ENCODE data around the gene TMEFF2.
A peak's percentile ranks its signal among the peaks of the same experiment; 100 is the strongest.

Gene TMEFF2, protein sequence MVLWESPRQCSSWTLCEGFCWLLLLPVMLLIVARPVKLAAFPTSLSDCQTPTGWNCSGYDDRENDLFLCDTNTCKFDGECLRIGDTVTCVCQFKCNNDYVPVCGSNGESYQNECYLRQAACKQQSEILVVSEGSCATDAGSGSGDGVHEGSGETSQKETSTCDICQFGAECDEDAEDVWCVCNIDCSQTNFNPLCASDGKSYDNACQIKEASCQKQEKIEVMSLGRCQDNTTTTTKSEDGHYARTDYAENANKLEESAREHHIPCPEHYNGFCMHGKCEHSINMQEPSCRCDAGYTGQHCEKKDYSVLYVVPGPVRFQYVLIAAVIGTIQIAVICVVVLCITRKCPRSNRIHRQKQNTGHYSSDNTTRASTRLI

DNA sequence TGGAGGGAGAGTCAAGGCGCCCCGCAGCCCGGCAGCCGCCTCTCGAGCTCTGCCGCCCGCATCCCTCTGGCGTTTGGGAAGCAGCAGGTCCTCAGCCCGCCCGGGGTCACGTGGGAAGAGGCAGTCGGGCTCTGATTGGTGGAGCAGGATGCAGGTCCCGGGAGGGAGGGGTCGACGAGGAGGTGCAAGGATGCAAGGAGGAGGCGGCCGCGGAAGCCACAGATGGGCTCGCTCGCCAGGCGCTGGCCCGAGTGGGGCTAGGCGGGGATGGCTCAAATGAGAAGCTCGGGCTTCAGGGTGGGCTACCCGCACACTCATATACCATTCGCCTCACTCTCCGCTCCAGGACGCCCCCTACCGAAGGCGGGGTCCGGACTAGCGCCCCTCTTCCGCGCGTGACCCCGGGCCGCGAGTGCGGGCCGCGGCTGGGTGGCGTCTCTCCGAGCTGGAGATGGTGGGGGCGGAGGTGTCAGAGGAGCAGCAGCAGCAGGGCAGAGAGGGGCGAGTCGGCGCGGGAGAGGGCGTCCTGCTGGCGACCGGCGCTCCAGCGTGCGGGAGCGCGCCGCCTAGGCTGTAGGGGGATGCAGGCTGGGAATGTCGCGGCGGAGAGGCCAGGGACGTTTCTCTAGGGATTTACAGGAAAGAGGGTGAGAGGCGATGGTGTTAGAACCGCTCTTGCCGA lies at the start of gene TMEFF2:
TSS of gene TMEFF2 (minus strand) at position 68 of the 682 bp plus-strand sequence. CDS start 409 bp downstream, outside the sequence.
- peak; percentile 88 for DNase-seq (ENCODE audit: low read depth, low spot score)
- Histone ChIP-seq H3K9ac (ENCODE audit: insufficient read length, low read depth) (peak within 1 kb of the TSS; percentile 74), H3K4me1 (ENCODE audit: insufficient read depth, insufficient read length) (no peaks in the 10 kb centered on the region), H3K9me3 (ENCODE audit: insufficient read depth, low read length) (no peaks in the 10 kb centered on the region), H3K36me3 (ENCODE audit: insufficient read depth, insufficient read length, low read length) (no peaks in the 10 kb centered on the region), H3K4me3 (ENCODE audit: insufficient read length, low read depth) (peak within 1 kb of the TSS; percentile 82), H3K27me3 (ENCODE audit: insufficient read depth, insufficient read length) (peaks cover 57% of the 10 kb centered on the region)
- TF ChIP-seq ZNF274 (IDR thresholded peaks at IDR 0.05; ENCODE audit: low read depth, low read length) (no peak), YY1 (IDR thresholded peaks at IDR 0.05; ENCODE audit: insufficient read depth, insufficient read length) (no peak), SUZ12 (IDR thresholded peaks at IDR 0.05; ENCODE audit: extremely low read depth, insufficient read depth, insufficient read length) (no peak)

DNA sequence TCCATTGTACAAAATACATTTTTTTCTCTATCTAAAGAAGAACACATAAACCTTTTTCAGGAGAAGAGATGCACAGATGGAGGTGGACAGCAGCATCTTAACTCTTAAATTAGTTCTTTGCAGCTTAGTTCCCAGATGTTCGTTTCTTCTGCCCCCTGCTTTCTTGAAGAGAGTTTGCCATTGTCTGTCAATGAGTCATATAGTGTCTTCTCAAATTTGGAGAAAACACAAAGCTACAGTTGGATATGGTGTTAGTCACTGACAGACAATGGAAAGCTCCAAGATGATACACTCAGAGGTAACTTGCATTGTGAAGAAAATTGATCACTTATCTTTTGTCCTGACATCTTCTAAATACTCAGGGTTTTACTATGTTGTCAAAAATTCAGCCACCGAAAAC lies 48.8 kb upstream of the TMEFF2 start:
- H3K9ac ChIP-seq (ENCODE audit: insufficient read length, low read depth) = no peak overlapping the region
- TF ChIP-seq SUZ12 (IDR thresholded peaks at IDR 0.05; ENCODE audit: extremely low read depth, insufficient read depth, insufficient read length) (no peak), ZNF274 (IDR thresholded peaks at IDR 0.05; ENCODE audit: low read depth, low read length) (no peak), YY1 (IDR thresholded peaks at IDR 0.05; ENCODE audit: insufficient read depth, insufficient read length) (no peak)
- no peak for DNase-seq (ENCODE audit: low read depth, low spot score)

DNA sequence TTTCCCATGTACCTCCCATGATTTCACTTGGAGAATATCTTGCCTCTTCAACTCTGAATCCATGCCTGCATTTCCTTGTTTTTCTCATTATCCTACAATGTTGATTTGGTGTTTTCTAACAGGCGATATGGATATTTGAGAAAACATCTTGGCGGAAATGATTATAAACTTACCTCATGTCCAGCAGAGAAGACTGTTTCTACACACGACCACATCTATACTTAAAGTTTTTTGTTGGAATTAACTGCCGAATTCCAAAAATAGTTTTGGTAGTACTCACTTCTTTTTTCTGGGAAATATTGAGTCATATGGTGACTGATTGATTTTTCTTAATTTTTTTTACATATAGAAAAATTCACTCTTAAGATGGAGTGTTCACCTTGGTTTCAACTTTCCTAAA lies 41.4 kb upstream of the TMEFF2 start:
- Histone ChIP-seq H3K9me3 (ENCODE audit: insufficient read depth, low read length) (no peaks in the 10 kb centered on the region), H3K36me3 (ENCODE audit: insufficient read depth, insufficient read length, low read length) (no peaks in the 10 kb centered on the region), H3K9ac (ENCODE audit: insufficient read length, low read depth) (no peak overlapping the region), H3K4me1 (ENCODE audit: insufficient read depth, insufficient read length) (no peaks in the 10 kb centered on the region), H3K27me3 (ENCODE audit: insufficient read depth, insufficient read length) (no peaks in the 10 kb centered on the region), H3K4me3 (ENCODE audit: insufficient read length, low read depth) (no peak overlapping the region)
- no peak for DNase-seq (ENCODE audit: low read depth, low spot score)
- TF ChIP-seq YY1 (IDR thresholded peaks at IDR 0.05; ENCODE audit: insufficient read depth, insufficient read length) (no peak), ZNF274 (IDR thresholded peaks at IDR 0.05; ENCODE audit: low read depth, low read length) (no peak)

More for the DNA sequence above, 48.8 kb upstream of the TMEFF2 start:
- Histone ChIP-seq H3K9me3 (ENCODE audit: insufficient read depth, low read length) (no peaks in the 10 kb centered on the region), H3K4me3 (ENCODE audit: insufficient read length, low read depth) (no peak overlapping the region), H3K27me3 (ENCODE audit: insufficient read depth, insufficient read length) (no peaks in the 10 kb centered on the region), H3K4me1 (ENCODE audit: insufficient read depth, insufficient read length) (no peaks in the 10 kb centered on the region), H3K36me3 (ENCODE audit: insufficient read depth, insufficient read length, low read length) (no peaks in the 10 kb centered on the region)

DNA sequence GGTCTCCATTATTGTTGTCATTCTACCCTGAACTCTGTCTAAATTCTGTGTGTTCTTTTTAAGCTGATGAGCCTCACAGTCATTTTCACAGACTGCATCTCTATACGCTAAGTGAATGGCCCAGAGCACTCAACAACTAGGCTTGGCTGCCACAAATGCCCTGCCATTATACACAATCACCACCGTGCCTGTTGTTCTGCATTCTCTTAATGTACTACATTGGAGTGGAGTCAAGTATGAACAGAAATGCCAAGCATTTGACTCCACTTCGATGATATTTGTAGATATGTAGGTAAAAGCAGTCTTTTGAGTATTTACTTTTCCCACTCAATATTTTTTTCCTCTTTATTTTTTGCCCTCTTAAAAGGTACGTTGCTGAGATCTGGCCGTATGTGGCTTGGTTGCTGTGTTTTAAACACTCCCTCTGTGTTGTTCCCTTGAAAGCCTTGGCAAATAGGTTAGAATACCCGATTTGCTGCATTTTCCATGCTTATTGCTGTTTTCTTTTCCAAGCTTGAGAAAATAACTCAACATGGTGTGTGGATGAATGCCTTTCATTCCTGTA lies 36.2 kb upstream of the TMEFF2 start:
- TF ChIP-seq ZNF274 (IDR thresholded peaks at IDR 0.05; ENCODE audit: low read depth, low read length) = no peak
- no peak for TF ChIP-seq SUZ12 (IDR thresholded peaks at IDR 0.05; ENCODE audit: extremely low read depth, insufficient read depth, insufficient read length)
- TF ChIP-seq YY1 (IDR thresholded peaks at IDR 0.05; ENCODE audit: insufficient read depth, insufficient read length) = no peak
- no peak for DNase-seq (ENCODE audit: low read depth, low spot score)

DNA sequence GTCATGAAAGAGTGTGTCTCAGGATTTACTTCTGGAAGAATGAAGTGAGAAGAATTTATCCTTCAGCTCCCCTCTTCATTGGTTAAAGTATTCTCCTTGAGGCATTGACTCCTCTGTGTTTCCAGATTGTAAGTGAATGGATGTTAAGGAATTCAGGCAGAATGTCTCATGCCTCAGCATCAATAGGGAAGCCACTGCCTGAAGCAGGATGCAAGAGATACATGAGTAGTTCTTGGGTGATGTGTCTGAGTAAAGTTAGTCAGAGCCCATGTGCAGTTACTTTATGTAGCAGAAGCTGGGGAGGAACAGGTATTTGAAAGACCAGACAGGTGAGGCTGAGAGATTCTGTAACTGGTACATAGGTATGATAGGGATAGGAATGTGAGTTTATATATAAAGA lies 34.0 kb upstream of the TMEFF2 start:
- no peak for DNase-seq (ENCODE audit: low read depth, low spot score)
- no peak for TF ChIP-seq SUZ12 (IDR thresholded peaks at IDR 0.05; ENCODE audit: extremely low read depth, insufficient read depth, insufficient read length)
- TF ChIP-seq YY1 (IDR thresholded peaks at IDR 0.05; ENCODE audit: insufficient read depth, insufficient read length) = no peak
- TF ChIP-seq ZNF274 (IDR thresholded peaks at IDR 0.05; ENCODE audit: low read depth, low read length) = no peak
- Histone ChIP-seq H3K27me3 (ENCODE audit: insufficient read depth, insufficient read length) (no peaks in the 10 kb centered on the region), H3K9me3 (ENCODE audit: insufficient read depth, low read length) (no peaks in the 10 kb centered on the region), H3K4me3 (ENCODE audit: insufficient read length, low read depth) (no peak overlapping the region), H3K9ac (ENCODE audit: insufficient read length, low read depth) (no peak overlapping the region), H3K4me1 (ENCODE audit: insufficient read depth, insufficient read length) (no peaks in the 10 kb centered on the region), H3K36me3 (ENCODE audit: insufficient read depth, insufficient read length, low read length) (no peaks in the 10 kb centered on the region)

More for the DNA sequence above, 36.2 kb upstream of the TMEFF2 start:
- Histone ChIP-seq H3K36me3 (ENCODE audit: insufficient read depth, insufficient read length, low read length) (no peaks in the 10 kb centered on the region), H3K4me3 (ENCODE audit: insufficient read length, low read depth) (no peak overlapping the region), H3K27me3 (ENCODE audit: insufficient read depth, insufficient read length) (no peaks in the 10 kb centered on the region), H3K9ac (ENCODE audit: insufficient read length, low read depth) (no peak overlapping the region), H3K9me3 (ENCODE audit: insufficient read depth, low read length) (no peaks in the 10 kb centered on the region), H3K4me1 (ENCODE audit: insufficient read depth, insufficient read length) (no peaks in the 10 kb centered on the region)

DNA sequence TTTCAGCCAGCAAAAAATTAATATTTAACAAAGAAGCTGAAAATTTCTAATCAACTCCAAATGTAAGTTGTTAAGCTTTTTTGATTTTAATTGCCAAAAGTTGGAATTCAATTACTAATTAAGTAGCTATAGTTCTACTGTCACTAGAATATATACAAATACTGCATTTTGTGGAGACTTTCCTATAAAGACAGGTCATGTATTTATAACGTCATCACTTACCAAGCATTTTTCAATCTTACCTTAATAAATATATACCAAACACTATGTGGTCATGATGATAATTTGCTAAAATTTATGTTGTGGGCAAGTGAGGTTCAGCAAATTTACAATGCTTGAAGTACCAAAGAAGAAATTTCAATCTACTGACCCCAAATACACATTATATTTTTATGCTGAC lies 24.2 kb upstream of the TMEFF2 start:
- H3K4me1 ChIP-seq (ENCODE audit: insufficient read depth, insufficient read length) = no peaks in the 10 kb centered on the region
- H3K27me3 ChIP-seq (ENCODE audit: insufficient read depth, insufficient read length) = no peaks in the 10 kb centered on the region

DNA sequence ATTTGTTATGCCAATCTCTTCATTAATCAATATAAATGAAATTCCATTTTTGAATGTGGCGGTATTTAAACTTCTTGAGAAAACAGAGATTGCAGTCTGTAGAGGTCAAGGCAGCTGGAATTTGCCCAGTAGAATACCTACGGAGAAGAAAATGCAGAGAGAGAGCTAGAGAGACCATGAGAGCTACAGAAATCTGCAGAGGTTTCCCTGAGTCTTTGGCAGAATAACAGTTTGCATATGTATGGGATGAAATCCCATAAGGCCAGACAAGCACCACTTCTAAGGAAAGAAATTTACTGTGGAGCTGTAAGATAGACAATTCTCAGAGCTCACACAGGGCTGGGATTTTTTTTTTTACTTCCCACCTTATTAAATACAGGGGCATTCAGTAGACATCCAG lies 23.6 kb upstream of the TMEFF2 start:
- DNase-seq (ENCODE audit: low read depth, low spot score) = no peak
- H3K4me3 ChIP-seq (ENCODE audit: insufficient read length, low read depth) = no peak overlapping the region
- no peaks in the 10 kb centered on the region for H3K27me3 ChIP-seq (ENCODE audit: insufficient read depth, insufficient read length)
- TF ChIP-seq SUZ12 (IDR thresholded peaks at IDR 0.05; ENCODE audit: extremely low read depth, insufficient read depth, insufficient read length) (no peak), YY1 (IDR thresholded peaks at IDR 0.05; ENCODE audit: insufficient read depth, insufficient read length) (no peak), ZNF274 (IDR thresholded peaks at IDR 0.05; ENCODE audit: low read depth, low read length) (no peak)
- no peaks in the 10 kb centered on the region for H3K4me1 ChIP-seq (ENCODE audit: insufficient read depth, insufficient read length)
- H3K9me3 ChIP-seq (ENCODE audit: insufficient read depth, low read length) = no peaks in the 10 kb centered on the region
- H3K9ac ChIP-seq (ENCODE audit: insufficient read length, low read depth) = no peak overlapping the region
- H3K36me3 ChIP-seq (ENCODE audit: insufficient read depth, insufficient read length, low read length) = no peaks in the 10 kb centered on the region

More for the DNA sequence above, 24.2 kb upstream of the TMEFF2 start:
- no peak for TF ChIP-seq SUZ12 (IDR thresholded peaks at IDR 0.05; ENCODE audit: extremely low read depth, insufficient read depth, insufficient read length)
- no peak for TF ChIP-seq YY1 (IDR thresholded peaks at IDR 0.05; ENCODE audit: insufficient read depth, insufficient read length)
- TF ChIP-seq ZNF274 (IDR thresholded peaks at IDR 0.05; ENCODE audit: low read depth, low read length) = no peak
- H3K9me3 ChIP-seq (ENCODE audit: insufficient read depth, low read length) = no peaks in the 10 kb centered on the region
- H3K4me3 ChIP-seq (ENCODE audit: insufficient read length, low read depth) = no peak overlapping the region
- H3K9ac ChIP-seq (ENCODE audit: insufficient read length, low read depth) = no peak overlapping the region
- H3K36me3 ChIP-seq (ENCODE audit: insufficient read depth, insufficient read length, low read length) = no peaks in the 10 kb centered on the region
- DNase-seq (ENCODE audit: low read depth, low spot score) = no peak

All from NT2/D1 (cell line).